Fibroblast of lung (primary cell): ENCODE measurements around the gene MALAT1. TPM values are rescaled to one million over a fixed set of nuclear protein-coding genes. Genes with fewer than 3 reads are reported as not detected.
"Not testable (repeated sequence)": the region's sequence is repeated elsewhere in the genome, so short reads cannot be mapped to it uniquely, and the experiment has no call there.

ENCODE experiments used
- DNase-seq, 2 donors: peaks; one replicate each; pipeline versions ENCODE4 v3.0.0 to v3.0.0-alpha.2; 2010; ENCODE audit warnings: low read depth in 2 of 2
- H2AFZ ChIP-seq: 2 replicates; pipeline ENCODE4 v1.5.1; 2012; ENCODE audit warnings: low read length, control low read depth, inconsistent platforms
- H3K27ac ChIP-seq: 2 replicates; pipeline ENCODE4 v1.5.1; 2011; ENCODE audit warnings: low read length, control low read depth; ENCODE audit not compliant: insufficient read depth
- H3K27me3 ChIP-seq: 2 replicates; pipeline ENCODE4 v1.5.1; 2011; ENCODE audit warnings: mild to moderate bottlenecking, low read length; ENCODE audit not compliant: control insufficient read depth, insufficient read depth
- H3K36me3 ChIP-seq: 2 replicates; pipeline ENCODE4 v1.5.1; 2011; ENCODE audit warnings: low read length; ENCODE audit not compliant: control insufficient read depth, insufficient read depth
- H3K4me1 ChIP-seq: 2 replicates; pipeline ENCODE4 v1.5.1; 2011; ENCODE audit warnings: low read length; ENCODE audit not compliant: control insufficient read depth, insufficient read depth; ENCODE audit errors: extremely low read depth
- H3K4me2 ChIP-seq: 2 replicates; pipeline ENCODE4 v1.5.1; 2011; ENCODE audit warnings: low read length, control low read depth; ENCODE audit not compliant: insufficient read depth; ENCODE audit errors: extremely low read depth
- H3K4me3 ChIP-seq, 4 experiments: fragments of 200-600 bp in 1 of 4; sonication (generic) in 1 of 4; replicated peaks in 1 of 4; 2 replicates each; pipeline ENCODE4 v1.5.1; 2011 to 2016; ENCODE audit warnings: low read length in 4 of 4, low read depth in 3 of 4, mild to moderate bottlenecking in 3 of 4, control low read depth in 2 of 4, inconsistent platforms in 1 of 4, mixed read lengths in 1 of 4; ENCODE audit not compliant: insufficient read depth in 1 of 4; ENCODE audit errors: control extremely low read depth in 1 of 4
- H3K79me2 ChIP-seq: 2 replicates; pipeline ENCODE4 v1.5.1; 2012; ENCODE audit warnings: mild to moderate bottlenecking, low read length, inconsistent platforms; ENCODE audit not compliant: control insufficient read depth, insufficient read depth
- H3K9ac ChIP-seq: 2 replicates; pipeline ENCODE4 v1.5.1; 2011; ENCODE audit warnings: mild to moderate bottlenecking, low read length, control low read depth; ENCODE audit not compliant: insufficient read depth
- H3K9me3 ChIP-seq: 2 replicates; pipeline ENCODE4 v1.5.1; 2012; ENCODE audit warnings: low read depth, low read length; ENCODE audit not compliant: control insufficient read depth, insufficient read depth
- H4K20me1 ChIP-seq: 2 replicates; pipeline ENCODE4 v1.5.1; 2011; ENCODE audit warnings: low read length; ENCODE audit not compliant: control insufficient read depth, insufficient read depth; ENCODE audit errors: extremely low read depth
- EZH2 ChIP-seq: IDR thresholded peaks from 2 replicates; pipeline ENCODE4 v1.5.1; 2012; ENCODE audit warnings: low read length, control low read depth, mild to moderate bottlenecking; ENCODE audit errors: missing control alignments
- polyA plus RNA-seq, 2 donors: library from polyadenylated mRNA; depleted of rRNA in 1 of 2; stranded (reverse) in 1 of 2; unstranded in 1 of 2; fragments of >200 nt; gene quantifications; 2 replicates each; pipeline ENCODE4 v1.2.1, GENCODE V29; 2011 to 2012; ENCODE audit warnings: missing spikeins in 1 of 2
- total RNA-seq: library from RNA; depleted of rRNA; stranded (reverse); fragments of >200 nt; gene quantifications from 2 replicates; pipeline ENCODE4 v1.2.1, GENCODE V29; 2014
- TF ChIP-seq, protein P1 (sequence below), 2 donors: IDR thresholded peaks in 1 of 2; conservative IDR thresholded peaks in 1 of 2; 1 replicate in 1 of 2; 2 replicates in 1 of 2; pipeline ENCODE4 v1.5.1; 2011 to 2012; ENCODE audit warnings: low read length in 2 of 2, control low read depth in 1 of 2, inconsistent platforms in 1 of 2, low read depth in 1 of 2, mild to moderate bottlenecking in 1 of 2

The MALAT1 gene
- total and polyA plus RNA-seq, 2 donors (not counting 1 experiment from before 2014, with no cell fraction given) = 583 to 21,991 TPM

DNA sequence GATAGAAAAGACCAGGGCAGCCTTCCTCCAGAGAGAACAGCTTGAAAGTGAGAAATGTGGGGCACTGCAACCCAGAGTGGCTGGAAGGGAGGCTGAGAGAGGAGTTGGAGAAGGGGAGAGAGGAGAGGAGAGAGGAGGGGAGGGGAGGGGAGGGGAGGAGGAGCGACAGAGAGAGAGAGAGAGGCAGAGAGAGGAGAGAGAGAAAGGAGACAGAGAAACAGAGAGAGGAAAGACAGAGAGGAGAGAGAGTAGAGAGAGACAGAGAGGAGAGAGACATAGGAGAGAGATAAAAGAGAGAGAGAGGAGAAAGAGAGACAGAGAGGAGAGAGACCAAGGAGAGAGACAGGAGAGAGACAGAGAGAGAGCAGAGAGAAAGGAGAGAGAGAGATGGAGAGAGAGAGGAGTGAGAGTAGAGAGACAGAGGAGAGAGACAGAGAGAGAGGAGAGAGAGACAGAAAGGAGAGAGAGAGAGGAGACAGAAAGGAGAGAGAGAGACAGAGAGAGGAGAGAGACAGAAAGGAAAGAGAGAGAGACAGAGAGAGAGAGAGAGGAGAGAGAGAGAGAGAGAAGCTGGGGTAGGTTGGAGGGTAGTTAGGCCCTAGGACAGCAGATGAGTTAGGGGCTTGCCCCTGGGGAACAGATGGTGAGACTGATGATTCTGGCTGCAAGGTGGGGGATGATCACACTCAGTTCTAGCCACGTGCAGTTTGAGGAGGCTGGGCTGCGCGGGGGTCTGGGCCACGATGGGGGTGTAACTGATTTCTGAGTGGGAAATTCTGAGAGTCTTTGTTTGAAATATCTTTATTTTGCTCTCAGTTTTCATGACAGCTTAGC lies 17.5 kb downstream of the MALAT1 start:
- Histone ChIP-seq H2AFZ (no peak overlapping the region), H3K4me2 (no peak overlapping the region), H3K4me3 (no peak overlapping the region), H4K20me1 (no peaks in the 10 kb centered on the region), H3K36me3 (no peaks in the 10 kb centered on the region), H3K9ac (no peak overlapping the region), H3K27ac (no peak overlapping the region), H3K27me3 (no peaks in the 10 kb centered on the region), H3K79me2 (no peaks in the 10 kb centered on the region), H3K4me1 (no peaks in the 10 kb centered on the region), H3K9me3 (no peaks in the 10 kb centered on the region)
- TF ChIP-seq EZH2 = no peak
- TF ChIP-seq, protein P1, sequence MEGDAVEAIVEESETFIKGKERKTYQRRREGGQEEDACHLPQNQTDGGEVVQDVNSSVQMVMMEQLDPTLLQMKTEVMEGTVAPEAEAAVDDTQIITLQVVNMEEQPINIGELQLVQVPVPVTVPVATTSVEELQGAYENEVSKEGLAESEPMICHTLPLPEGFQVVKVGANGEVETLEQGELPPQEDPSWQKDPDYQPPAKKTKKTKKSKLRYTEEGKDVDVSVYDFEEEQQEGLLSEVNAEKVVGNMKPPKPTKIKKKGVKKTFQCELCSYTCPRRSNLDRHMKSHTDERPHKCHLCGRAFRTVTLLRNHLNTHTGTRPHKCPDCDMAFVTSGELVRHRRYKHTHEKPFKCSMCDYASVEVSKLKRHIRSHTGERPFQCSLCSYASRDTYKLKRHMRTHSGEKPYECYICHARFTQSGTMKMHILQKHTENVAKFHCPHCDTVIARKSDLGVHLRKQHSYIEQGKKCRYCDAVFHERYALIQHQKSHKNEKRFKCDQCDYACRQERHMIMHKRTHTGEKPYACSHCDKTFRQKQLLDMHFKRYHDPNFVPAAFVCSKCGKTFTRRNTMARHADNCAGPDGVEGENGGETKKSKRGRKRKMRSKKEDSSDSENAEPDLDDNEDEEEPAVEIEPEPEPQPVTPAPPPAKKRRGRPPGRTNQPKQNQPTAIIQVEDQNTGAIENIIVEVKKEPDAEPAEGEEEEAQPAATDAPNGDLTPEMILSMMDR (conservative IDR thresholded peaks at IDR 0.05 in 1 of 2, IDR thresholded peaks at IDR 0.05 in 1 of 2; ENCODE audit: low read depth in 1 of 2, low read length in 2 of 2) = no peak
- DNase-seq = no peak

DNA sequence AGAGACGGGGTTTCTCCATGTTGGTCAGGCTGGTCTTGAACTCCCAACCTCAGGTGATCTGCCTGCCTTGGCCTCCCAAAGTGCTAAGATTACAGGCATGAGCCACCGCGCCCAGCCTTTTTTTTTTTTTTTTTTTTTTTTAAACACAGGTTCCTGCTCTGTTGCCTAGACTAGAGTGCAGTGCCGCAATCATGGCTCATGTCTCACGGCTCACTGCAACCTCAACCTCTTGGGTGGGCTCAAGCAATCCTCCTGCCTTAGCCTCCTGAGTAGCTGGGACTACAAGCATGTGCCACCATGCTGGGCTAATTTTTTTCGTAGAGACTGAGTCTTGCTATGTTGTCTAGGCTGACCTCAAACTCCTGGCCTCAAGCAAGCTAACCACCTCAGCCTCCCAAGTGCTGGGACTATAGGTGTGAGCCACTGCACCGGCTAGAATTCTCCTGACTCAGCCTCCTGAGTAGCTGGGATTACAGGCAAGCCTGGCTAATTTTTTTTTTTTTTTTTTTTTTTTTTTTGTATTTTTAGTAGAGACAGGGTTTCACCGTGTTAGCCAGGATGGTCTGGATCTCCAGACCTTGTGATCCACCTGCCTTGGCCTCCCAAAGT lies 20.2 kb downstream of the MALAT1 start:
- H3K4me1 ChIP-seq, H3K4me3 ChIP-seq, H3K4me2 ChIP-seq, H3K36me3 ChIP-seq, H3K9me3 ChIP-seq, DNase-seq, H4K20me1 ChIP-seq, H3K27me3 ChIP-seq, H3K27ac ChIP-seq, H3K9ac ChIP-seq, H2AFZ ChIP-seq, H3K79me2 ChIP-seq: not testable (repeated sequence)

DNA sequence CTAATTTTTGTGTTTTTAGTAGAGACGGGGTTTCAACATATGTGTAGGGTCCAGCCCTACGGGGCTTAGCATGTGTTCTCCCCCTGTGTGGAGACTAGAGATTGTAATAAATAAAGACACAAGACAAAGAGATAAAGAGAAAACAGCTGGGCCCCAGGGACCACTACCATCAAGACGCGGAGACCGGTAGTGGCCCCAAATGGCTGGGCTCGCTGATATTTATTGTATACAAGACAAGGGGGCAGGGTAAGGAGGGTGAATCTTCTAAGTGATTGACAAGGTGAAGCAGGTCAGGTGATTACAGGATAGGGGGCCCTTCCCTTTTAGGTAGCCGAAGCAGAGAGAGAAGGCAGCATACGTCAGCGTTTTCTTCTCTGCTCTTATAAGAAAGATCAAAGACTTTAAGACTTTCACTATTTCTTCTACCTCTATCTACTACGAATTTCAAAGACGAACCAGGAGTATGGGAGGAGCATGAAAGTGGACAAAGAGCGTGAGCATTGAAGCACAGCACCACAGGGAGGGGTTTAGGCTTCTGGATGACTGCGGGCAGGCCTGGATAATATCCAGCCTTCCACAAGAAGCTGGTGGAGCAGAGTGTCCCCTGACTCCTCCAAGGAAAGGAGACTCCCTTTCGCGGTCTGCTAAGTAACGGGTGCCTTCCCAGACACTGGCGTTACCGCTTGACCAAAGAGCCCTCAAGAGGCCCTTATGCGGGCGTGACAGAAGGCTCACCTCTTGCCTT lies 23.1 kb downstream of the MALAT1 start:
- not testable (repeated sequence) for H4K20me1 ChIP-seq, H3K27ac ChIP-seq, H3K4me3 ChIP-seq, H3K9ac ChIP-seq, H3K27me3 ChIP-seq, H3K4me2 ChIP-seq, H3K36me3 ChIP-seq, H3K9me3 ChIP-seq, H2AFZ ChIP-seq, DNase-seq, H3K4me1 ChIP-seq
- peaks cover 19% of the 10 kb centered on the region for H3K79me2 ChIP-seq

DNA sequence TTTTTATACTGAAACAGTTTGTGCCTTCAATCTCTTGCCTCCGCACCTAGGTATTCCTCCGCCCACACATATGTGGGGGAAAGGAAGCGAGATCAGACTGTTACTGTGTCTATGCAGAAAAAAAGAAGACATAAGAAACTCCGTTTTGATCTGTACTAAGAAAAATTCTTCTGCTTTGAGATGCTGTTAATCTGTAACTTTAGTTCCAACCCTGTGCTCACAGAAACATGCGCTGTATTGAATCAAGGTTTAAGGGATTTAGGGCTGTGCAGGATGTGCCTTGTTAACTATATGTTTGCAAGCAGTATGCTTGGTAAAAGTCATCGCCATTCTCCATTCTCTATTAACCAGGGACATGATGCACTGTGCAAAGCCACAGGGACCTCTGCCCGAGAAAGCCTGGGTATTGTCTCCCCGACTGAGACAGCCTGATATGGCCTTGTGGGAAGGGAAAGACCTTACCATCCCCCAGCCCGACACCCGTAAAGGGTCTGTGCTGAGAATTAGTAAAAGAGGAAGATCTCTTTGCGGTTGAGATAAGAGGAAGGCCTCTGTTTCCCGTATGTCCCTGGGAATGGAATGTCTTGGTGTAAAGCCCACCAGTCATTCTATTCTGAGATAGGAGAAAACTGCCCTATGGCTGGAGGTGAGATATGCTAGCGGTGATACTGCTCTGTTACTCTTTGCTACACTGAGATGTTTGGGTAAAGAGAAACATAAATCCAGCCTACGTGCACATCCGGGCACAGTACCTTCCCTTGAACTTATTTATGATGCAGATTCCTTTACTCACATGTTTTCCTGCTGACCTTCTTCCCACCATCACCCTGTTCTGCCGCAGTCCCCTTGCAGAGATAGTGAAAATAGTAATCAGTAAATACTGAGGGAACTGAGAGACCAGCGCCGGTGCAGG lies 24.1 kb downstream of the MALAT1 start:
- H3K4me3 ChIP-seq = not testable (repeated sequence)

DNA sequence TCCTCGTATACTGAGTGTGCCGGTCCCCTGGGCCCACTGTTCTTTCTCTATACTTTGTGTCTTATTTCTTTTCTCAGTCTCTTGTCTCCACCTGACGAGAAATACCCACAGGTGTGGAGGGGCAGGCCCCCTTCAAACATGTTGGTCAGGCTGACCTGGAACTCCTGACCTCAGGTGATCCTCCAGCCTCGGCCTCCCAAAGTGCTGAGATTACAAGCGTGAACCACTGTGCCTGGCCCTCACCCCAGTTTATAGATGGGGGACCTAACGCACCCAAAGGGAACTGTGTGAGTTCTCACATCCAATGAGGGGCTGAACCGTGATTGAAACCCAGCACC lies 24.8 kb downstream of the MALAT1 start:
- DNase-seq, H3K9me3 ChIP-seq, H3K36me3 ChIP-seq, H3K27ac ChIP-seq, H3K27me3 ChIP-seq, H3K4me2 ChIP-seq, H4K20me1 ChIP-seq, H2AFZ ChIP-seq, H3K4me1 ChIP-seq, H3K4me3 ChIP-seq, H3K9ac ChIP-seq: not testable (repeated sequence)
- peaks cover 23% of the 10 kb centered on the region for H3K79me2 ChIP-seq

More for the DNA sequence above, 24.1 kb downstream of the MALAT1 start:
- H3K36me3 ChIP-seq, H3K27me3 ChIP-seq, H3K9ac ChIP-seq, H3K27ac ChIP-seq, H3K4me1 ChIP-seq, H3K9me3 ChIP-seq, DNase-seq, H4K20me1 ChIP-seq, H3K4me2 ChIP-seq, H2AFZ ChIP-seq: not testable (repeated sequence)
- H3K79me2 ChIP-seq = peaks cover 23% of the 10 kb centered on the region
